Thyroid gland (tissue), 4 donors: Measurements from ENCODE around the gene MS4A10. TPM values are rescaled to one million over a fixed set of nuclear protein-coding genes. Genes with fewer than 3 reads are reported as not detected.

Experiments
- DNase-seq, 2 donors: peaks; one replicate each; pipeline ENCODE4 v3.0.0-alpha.2; 2019
- H3K27ac ChIP-seq, 3 donors: fragments of 200-600 bp; sonication (generic); 1 replicate in 2 of 3; 2 replicates in 1 of 3; pipeline ENCODE4 v1.5.1; 2016 to 2019; ENCODE audit warnings: mild to moderate bottlenecking in 1 of 3, moderate library complexity in 1 of 3
- H3K27me3 ChIP-seq: fragments of 200-600 bp; sonication (generic); one replicate; pipeline ENCODE4 v1.5.1; 2019
- H3K36me3 ChIP-seq, 2 donors: fragments of 200-600 bp; sonication (generic); one replicate each; pipeline ENCODE4 v1.5.1; 2016 to 2019
- H3K4me1 ChIP-seq, 2 donors: fragments of 200-600 bp; sonication (generic); one replicate each; pipeline ENCODE4 v1.5.1; 2017 to 2019
- H3K4me3 ChIP-seq, 3 donors: fragments of 200-600 bp; sonication (generic); replicated peaks in 1 of 3; 1 replicate in 2 of 3; 2 replicates in 1 of 3; pipeline ENCODE4 v1.5.1; 2016; ENCODE audit warnings: mild to moderate bottlenecking in 1 of 3
- H3K9me3 ChIP-seq: fragments of 200-600 bp; sonication (generic); one replicate; pipeline ENCODE4 v1.5.1; 2017
- POLR2A ChIP-seq, 2 donors: fragments of 450-650 bp; IDR thresholded peaks; one replicate each; pipeline ENCODE4 v1.6.1; 2017; ENCODE audit warnings: antibody characterized with exemption in 2 of 2, mild to moderate bottlenecking in 2 of 2, moderate library complexity in 1 of 2
- WGBS, 2 donors: methylation state at CpG; one replicate each; pipeline ENCODE4 v1.1.5; 2017; 5-methylcytosine and 5-hydroxymethylcytosine counted together
- intact Hi-C: fragments of 100-400 bp; cut with DNase I; formaldehyde crosslinking; loops from one replicate; pipeline ENCODE4 v1.15.1; 2023
- total RNA-seq, 4 donors: library from RNA; depleted of rRNA; stranded (reverse); fragments of >200 nt; gene quantifications; one replicate each; pipeline ENCODE4 v1.2.3, GENCODE V29; 2016
- TF ChIP-seq, protein P1 (sequence below), 6 experiments: fragments of 200-600 bp in 3 of 6; fragments of 450-650 bp in 3 of 6; sonication (generic) in 3 of 6; IDR thresholded peaks; one replicate each; pipeline ENCODE4 v1.5.1; 2016 to 2019; ENCODE audit warnings: antibody characterized with exemption in 6 of 6, mild to moderate bottlenecking in 2 of 6, inconsistent platforms in 1 of 6, moderate library complexity in 1 of 6

The MS4A10 gene
- total RNA-seq, 4 donors from 2014 or later = not detected

- H3K4me1 ChIP-seq = peaks cover 18 to 19% of the 10 kb centered on the region in 2 donors
- no peak overlapping the region for H3K27ac ChIP-seq
- no peak overlapping the region for H3K4me3 ChIP-seq
- intact Hi-C loops = no loop called here
- H3K9me3 ChIP-seq = no peaks in the 10 kb centered on the region
- TF ChIP-seq, protein P1, sequence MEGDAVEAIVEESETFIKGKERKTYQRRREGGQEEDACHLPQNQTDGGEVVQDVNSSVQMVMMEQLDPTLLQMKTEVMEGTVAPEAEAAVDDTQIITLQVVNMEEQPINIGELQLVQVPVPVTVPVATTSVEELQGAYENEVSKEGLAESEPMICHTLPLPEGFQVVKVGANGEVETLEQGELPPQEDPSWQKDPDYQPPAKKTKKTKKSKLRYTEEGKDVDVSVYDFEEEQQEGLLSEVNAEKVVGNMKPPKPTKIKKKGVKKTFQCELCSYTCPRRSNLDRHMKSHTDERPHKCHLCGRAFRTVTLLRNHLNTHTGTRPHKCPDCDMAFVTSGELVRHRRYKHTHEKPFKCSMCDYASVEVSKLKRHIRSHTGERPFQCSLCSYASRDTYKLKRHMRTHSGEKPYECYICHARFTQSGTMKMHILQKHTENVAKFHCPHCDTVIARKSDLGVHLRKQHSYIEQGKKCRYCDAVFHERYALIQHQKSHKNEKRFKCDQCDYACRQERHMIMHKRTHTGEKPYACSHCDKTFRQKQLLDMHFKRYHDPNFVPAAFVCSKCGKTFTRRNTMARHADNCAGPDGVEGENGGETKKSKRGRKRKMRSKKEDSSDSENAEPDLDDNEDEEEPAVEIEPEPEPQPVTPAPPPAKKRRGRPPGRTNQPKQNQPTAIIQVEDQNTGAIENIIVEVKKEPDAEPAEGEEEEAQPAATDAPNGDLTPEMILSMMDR (IDR thresholded peaks at IDR 0.05) = no peak
- no peak for TF ChIP-seq POLR2A (IDR thresholded peaks at IDR 0.05)
- no peak for DNase-seq
- WGBS, 2 donors = 71 to 74% methylated on average over 7 of the region's 7 CpGs
- no peaks in the 10 kb centered on the region for H3K27me3 ChIP-seq
- H3K36me3 ChIP-seq = no peaks in the 10 kb centered on the region
Observed at GRCh38 chr11:60838132-60838531, 53.0 kb downstream of the MS4A10 start.

- Histone ChIP-seq H3K4me1 (peaks cover 26 to 29% of the 10 kb centered on the region in 2 donors), H3K27me3 (no peaks in the 10 kb centered on the region), H3K36me3 (no peaks in the 10 kb centered on the region), H3K4me3 (peak overlapping the region in 1 of 3 donors; percentile 68), H3K9me3 (no peaks in the 10 kb centered on the region), H3K27ac (peak overlapping the region in 1 of 3 donors; percentile 60)
- intact Hi-C loops = no loop called here
- DNase-seq = peak; percentile 16 to 18
- TF ChIP-seq POLR2A (IDR thresholded peaks at IDR 0.05) = no peak
- TF ChIP-seq, protein P1 (IDR thresholded peaks at IDR 0.05) = no peak
- 52 to 66% methylated on average over 14 of the region's 14 CpGs for WGBS, 2 donors
Observed at GRCh38 chr11:60840470-60841430, 55.6 kb downstream of the MS4A10 start.

DNA sequence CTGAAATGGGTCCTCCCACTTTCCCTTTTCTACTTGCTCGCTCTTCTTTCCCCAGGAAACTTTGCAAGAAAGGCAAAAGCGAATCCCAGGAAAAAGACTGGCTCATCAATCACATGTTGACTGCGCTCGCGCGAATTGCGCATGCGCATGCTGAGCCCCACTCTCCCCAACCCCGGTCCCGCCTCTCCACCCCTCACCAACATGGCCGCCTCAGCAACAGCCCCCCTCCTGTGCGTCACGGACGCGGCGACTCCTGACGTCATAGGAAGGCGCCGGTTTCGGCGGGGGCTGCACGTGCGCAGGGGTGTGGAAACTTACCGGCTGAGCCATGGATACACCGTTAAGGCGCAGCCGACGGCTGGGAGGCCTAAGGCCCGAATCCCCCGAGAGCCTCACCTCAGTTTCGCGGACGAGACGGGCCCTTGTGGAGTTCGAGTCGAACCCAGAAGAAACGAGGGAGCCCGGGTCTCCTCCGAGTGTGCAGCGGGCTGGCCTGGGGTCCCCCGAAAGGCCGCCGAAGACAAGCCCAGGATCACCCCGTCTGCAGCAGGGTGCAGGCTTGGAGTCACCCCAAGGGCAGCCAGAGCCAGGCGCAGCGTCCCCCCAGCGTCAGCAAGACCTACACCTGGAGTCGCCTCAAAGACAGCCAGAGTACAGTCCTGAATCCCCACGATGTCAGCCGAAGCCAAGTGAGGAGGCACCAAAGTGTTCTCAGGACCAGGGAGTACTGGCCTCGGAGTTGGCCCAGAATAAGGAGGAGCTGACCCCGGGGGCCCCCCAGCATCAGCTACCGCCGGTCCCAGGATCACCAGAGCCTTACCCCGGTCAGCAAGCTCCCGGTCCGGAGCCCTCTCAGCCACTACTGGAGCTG, 56.9 kb downstream of the MS4A10 start, which contains the start of gene CCDC86:
CCDC86 (plus strand) TSS at position 317 of the 871 bp plus-strand sequence; CDS start at position 329, 12 bp downstream.
- peaks cover 26 to 29% of the 10 kb centered on the region in 2 donors for H3K4me1 ChIP-seq
- intact Hi-C loops = no loop called here
- 1 to 8% methylated on average over 10 to 34 of the region's 57 CpGs for WGBS, 2 donors

DNA sequence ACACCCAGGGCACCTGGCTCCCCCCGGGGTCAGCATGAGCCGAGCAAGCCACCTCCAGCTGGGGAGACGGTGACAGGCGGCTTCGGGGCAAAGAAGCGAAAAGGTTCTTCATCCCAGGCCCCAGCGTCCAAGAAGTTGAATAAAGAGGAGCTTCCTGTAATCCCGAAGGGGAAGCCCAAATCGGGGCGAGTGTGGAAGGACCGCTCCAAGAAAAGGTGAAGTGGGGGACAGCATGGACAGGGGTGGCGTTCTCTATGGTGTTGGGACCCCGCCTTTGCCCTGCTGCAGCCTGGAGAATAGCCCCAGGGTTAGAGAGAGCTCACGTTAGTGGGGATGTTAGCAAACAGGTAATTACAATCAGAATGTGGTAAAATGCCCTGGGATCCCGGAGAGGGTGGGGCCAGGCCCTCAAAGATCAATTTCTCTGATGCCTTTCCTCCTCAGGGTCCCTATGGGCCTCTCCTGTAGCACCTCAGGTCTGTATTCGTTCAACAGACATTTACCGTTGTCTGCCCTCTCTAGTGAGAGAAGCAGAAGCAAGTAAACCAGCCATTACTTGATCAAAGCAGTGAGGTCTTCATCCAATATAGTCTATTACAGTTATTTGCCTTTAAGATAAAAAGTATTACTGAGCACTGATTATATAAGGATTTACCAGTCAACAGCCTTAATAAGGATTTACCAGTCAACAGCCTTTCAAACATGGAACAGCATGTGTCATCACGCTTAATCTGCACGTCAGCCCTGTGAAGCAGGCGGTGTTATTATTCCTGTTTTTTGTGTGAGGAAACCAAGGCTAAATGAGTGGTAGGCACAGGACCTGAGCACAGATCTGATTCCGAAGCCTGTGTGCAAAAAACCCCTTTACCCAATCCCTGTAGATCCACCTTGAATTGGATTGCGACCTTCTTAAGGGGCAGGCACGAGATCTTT, 57.8 kb downstream of the MS4A10 start:
- intact Hi-C loops = no loop called here
- Histone ChIP-seq H3K27me3 (no peaks in the 10 kb centered on the region), H3K4me1 (peaks cover 26 to 29% of the 10 kb centered on the region in 2 donors), H3K36me3 (no peaks in the 10 kb centered on the region), H3K27ac (peak overlapping the region in 1 of 3 donors; percentile 3), H3K9me3 (no peaks in the 10 kb centered on the region), H3K4me3 (peak overlapping the region; percentile 68 to 95 (median 72))
- TF ChIP-seq, protein P1 (IDR thresholded peaks at IDR 0.05) = no peak
- TF ChIP-seq POLR2A (IDR thresholded peaks at IDR 0.05) = no peak
- WGBS, 2 donors = 19 to 21% methylated on average over 22 to 23 of the region's 23 CpGs
- DNase-seq = no peak

More for the DNA sequence above, 56.9 kb downstream of the MS4A10 start, which contains the start of gene CCDC86:
- Histone ChIP-seq H3K27me3 (no peaks in the 10 kb centered on the region), H3K4me3 (peak within 1 kb of the TSS; percentile 68 to 95 (median 72)), H3K9me3 (no peaks in the 10 kb centered on the region), H3K36me3 (no peaks in the 10 kb centered on the region), H3K27ac (peak within 1 kb of the TSS in 2 of 3 donors; percentile 42 to 60)
- DNase-seq = peak; percentile 95 to 97
- TF ChIP-seq POLR2A (IDR thresholded peaks at IDR 0.05) = peak in 1 of 2 donors; percentile 42
- TF ChIP-seq, protein P1 (IDR thresholded peaks at IDR 0.05) = peak in 1 of 6 experiments; percentile 29
